Transverse colon (tissue), 4 donors: ENCODE results near the gene SERPINB6. TPM values are rescaled to one million over a fixed set of nuclear protein-coding genes. Genes with fewer than 3 reads are reported as not detected.

Experiments used
- DNase-seq: peaks from one replicate; pipeline ENCODE4 v3.0.0-alpha.2; 2019
- H3K27ac ChIP-seq, 4 donors: fragments of 200-600 bp; sonication (generic); 2 replicates each; pipeline ENCODE4 v1.5.1; 2016 to 2018; ENCODE audit warnings: inconsistent platforms in 4 of 4
- H3K27me3 ChIP-seq: fragments of 200-600 bp; sonication (generic); 2 replicates; pipeline ENCODE4 v1.5.1; 2017; ENCODE audit warnings: inconsistent platforms
- H3K36me3 ChIP-seq, 4 donors: fragments of 200-600 bp; sonication (generic); 2 replicates each; pipeline ENCODE4 v1.5.1; 2017 to 2019; ENCODE audit warnings: inconsistent platforms in 4 of 4
- H3K4me1 ChIP-seq, 4 donors: fragments of 200-600 bp; sonication (generic); 2 replicates each; pipeline ENCODE4 v1.5.1; 2017 to 2020; ENCODE audit warnings: inconsistent platforms in 4 of 4
- H3K4me3 ChIP-seq, 4 donors: fragments of 200-600 bp; sonication (generic); 1 replicate in 1 of 4; 2 replicates in 3 of 4; pipeline versions ENCODE4 v1.5.1 to v1.6.1; 2017 to 2019; ENCODE audit warnings: inconsistent platforms in 4 of 4
- H3K9me3 ChIP-seq, 2 donors: fragments of 200-600 bp; sonication (generic); 2 replicates each; pipeline ENCODE4 v1.5.1; 2017 to 2019; ENCODE audit warnings: inconsistent platforms in 2 of 2
- EP300 ChIP-seq: sonication (generic); formaldehyde crosslinking; IDR thresholded peaks from one replicate; pipeline ENCODE4 v1.6.1; 2017; ENCODE audit warnings: antibody characterized with exemption, low read depth
- POLR2A ChIP-seq: fragments of 450-650 bp; IDR thresholded peaks from one replicate; pipeline ENCODE4 v1.6.1; 2016; ENCODE audit warnings: antibody characterized with exemption, mild to moderate bottlenecking, moderate library complexity
- POLR2AphosphoS5 ChIP-seq, 3 donors: sonication (generic); formaldehyde crosslinking; IDR thresholded peaks; one replicate each; pipeline ENCODE4 v1.6.1; 2016; ENCODE audit warnings: antibody characterized with exemption in 3 of 3
- WGBS, 2 donors: methylation state at CpG; one replicate each; pipeline ENCODE4 v1.1.5; 2018; ENCODE audit warnings: low coverage in 1 of 2; 5-methylcytosine and 5-hydroxymethylcytosine counted together
- in situ Hi-C, 4 donors: fragments of 200-750 bp; cut with MboI; loops; one replicate each; pipeline versions ENCODE4 v1.15.0 to v1.15.1; 2017; ENCODE audit warnings: low sequenced_read_pairs in 3 of 4, low pct_ligation_motif_present in 1 of 4, low pct_unique_long_range_greater_than_20kb in 1 of 4
- intact Hi-C: fragments of 100-400 bp; cut with DNase I; formaldehyde crosslinking; loops from one replicate; pipeline ENCODE4 v1.15.1; 2023; ENCODE audit warnings: low total_unique reads
- total RNA-seq, 4 donors: library from RNA; depleted of rRNA; stranded (reverse); fragments of >200 nt; gene quantifications; one replicate each; pipeline ENCODE4 v1.1.0, GENCODE V29; 2016
- TF ChIP-seq, protein P1 (sequence below), 5 experiments: fragments of 200-600 bp in 3 of 5; fragments of 450-650 bp in 2 of 5; sonication (generic) in 3 of 5; IDR thresholded peaks; 1 replicate in 2 of 5; 2 replicates in 3 of 5; pipeline ENCODE4 v1.5.1; 2016 to 2017; ENCODE audit warnings: antibody characterized with exemption in 5 of 5, inconsistent platforms in 3 of 5, mild to moderate bottlenecking in 2 of 5, moderate library complexity in 1 of 5

Gene SERPINB6
- total RNA-seq, 4 donors from 2014 or later, result 134 to 276 (median 170) TPM

DNA sequence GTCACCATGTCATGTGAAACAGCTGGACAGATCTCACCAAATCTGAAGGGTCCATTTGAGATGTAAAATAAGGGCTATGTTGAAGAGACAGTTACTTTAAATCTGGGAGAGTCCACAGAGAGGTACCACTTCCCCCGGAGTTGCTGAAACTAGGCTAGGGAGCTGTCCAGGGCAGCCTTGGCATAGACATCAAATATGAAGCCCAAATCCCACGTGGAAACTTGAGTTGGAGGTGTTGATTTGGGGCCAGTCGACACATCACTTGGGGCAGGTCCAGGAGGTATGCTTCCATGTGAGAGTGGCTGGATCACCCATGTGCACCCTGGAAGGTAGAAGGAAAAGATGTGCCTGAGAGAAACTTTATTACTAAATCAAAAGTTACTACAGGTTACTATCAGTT lies 56.2 kb downstream of the SERPINB6 start:
- TF ChIP-seq POLR2A (no peak), EP300 (no peak), POLR2AphosphoS5 (IDR thresholded peaks at IDR 0.05) (no peak)
- TF ChIP-seq, protein P1, sequence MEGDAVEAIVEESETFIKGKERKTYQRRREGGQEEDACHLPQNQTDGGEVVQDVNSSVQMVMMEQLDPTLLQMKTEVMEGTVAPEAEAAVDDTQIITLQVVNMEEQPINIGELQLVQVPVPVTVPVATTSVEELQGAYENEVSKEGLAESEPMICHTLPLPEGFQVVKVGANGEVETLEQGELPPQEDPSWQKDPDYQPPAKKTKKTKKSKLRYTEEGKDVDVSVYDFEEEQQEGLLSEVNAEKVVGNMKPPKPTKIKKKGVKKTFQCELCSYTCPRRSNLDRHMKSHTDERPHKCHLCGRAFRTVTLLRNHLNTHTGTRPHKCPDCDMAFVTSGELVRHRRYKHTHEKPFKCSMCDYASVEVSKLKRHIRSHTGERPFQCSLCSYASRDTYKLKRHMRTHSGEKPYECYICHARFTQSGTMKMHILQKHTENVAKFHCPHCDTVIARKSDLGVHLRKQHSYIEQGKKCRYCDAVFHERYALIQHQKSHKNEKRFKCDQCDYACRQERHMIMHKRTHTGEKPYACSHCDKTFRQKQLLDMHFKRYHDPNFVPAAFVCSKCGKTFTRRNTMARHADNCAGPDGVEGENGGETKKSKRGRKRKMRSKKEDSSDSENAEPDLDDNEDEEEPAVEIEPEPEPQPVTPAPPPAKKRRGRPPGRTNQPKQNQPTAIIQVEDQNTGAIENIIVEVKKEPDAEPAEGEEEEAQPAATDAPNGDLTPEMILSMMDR (IDR thresholded peaks at IDR 0.05), result no peak
- no peak for DNase-seq
- no peaks in the 10 kb centered on the region for H3K9me3 ChIP-seq
- H3K4me3 ChIP-seq, result no peak overlapping the region
- in situ Hi-C loops, result no loop called here
- intact Hi-C loops, result no loop called here
- H3K4me1 ChIP-seq, result peaks cover 0 to 8% (median 3%) of the 10 kb centered on the region in 4 donors
- H3K36me3 ChIP-seq, result no peaks in the 10 kb centered on the region
- H3K27ac ChIP-seq, result no peak overlapping the region
- 72 to 83% methylated on average over 3 of the region's 3 CpGs for WGBS, 2 donors
- H3K27me3 ChIP-seq, result no peaks in the 10 kb centered on the region

DNA sequence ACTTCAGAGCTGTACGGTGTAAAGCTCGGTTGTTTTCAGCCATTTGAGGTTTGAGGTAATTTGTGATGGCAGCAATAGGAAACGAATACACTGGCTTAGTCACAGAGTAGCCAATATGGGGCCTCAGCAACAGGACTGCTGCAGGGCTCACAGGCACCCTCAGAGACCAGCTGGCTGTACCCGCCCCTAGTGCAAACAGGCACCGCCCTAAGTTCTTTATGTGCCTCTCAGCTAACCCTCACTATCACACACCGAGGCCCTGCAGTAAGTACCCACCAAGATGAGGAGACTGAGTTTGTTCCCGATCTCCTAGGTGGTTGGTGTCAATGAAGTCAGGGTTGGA lies 57.1 kb downstream of the SERPINB6 start:
- intact Hi-C loops, result no loop called here
- no peaks in the 10 kb centered on the region for H3K9me3 ChIP-seq
- peak overlapping the region in 2 of 4 donors; percentile 21 to 43 for H3K27ac ChIP-seq
- no peak overlapping the region for H3K4me3 ChIP-seq
- peaks cover 0 to 8% (median 3%) of the 10 kb centered on the region in 4 donors for H3K4me1 ChIP-seq
- H3K36me3 ChIP-seq, result no peaks in the 10 kb centered on the region
- TF ChIP-seq, protein P1 (IDR thresholded peaks at IDR 0.05), result no peak
- TF ChIP-seq POLR2A, result no peak
- TF ChIP-seq EP300, result no peak
- no peak for TF ChIP-seq POLR2AphosphoS5 (IDR thresholded peaks at IDR 0.05)
- 60 to 72% methylated on average over 1 to 7 of the region's 7 CpGs for WGBS, 2 donors
- H3K27me3 ChIP-seq, result no peaks in the 10 kb centered on the region
- peak; percentile 52 for DNase-seq
- in situ Hi-C loops, result loop anchor here in 1 of 4 donors (5.0 kb wide), 1 partner anchor 67 kb away; no protein-coding TSS in a partner anchor

DNA sequence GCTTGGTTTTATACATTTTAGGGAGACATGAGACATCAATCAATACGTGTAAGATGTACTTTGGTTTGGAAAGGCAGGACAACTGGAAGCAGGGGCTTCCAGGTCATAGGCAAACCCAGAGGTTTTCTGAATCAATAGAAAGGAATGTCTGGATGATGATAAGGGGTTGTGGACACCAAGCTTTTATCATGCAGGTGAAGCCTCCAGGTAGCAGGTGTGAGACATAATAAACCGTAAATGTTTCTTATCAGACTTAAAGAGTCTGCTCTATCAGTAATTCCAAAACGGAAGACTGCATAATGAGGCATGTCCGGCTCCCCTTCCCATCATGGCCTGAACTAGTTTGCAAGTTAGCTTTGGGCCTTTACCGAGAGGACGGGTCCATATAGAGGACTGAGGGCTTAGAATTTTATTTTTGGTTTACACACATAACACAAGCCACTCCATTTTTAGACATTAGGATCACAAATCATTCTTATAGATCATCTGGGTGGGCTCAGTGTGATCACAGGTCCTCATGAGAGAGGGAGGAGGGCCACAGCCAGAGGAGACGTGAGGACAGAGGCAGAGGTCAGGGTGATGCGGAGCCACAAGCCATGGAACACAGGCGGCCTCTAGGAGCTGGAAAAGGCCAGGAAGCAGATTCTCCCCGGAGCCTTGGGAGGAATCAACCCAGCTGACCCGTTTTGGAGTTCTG lies 57.6 kb downstream of the SERPINB6 start:
- intact Hi-C loops (no loop called here), in situ Hi-C loops (loop anchor here in 1 of 4 donors (5.0 kb wide), 1 partner anchor 66 kb away; no protein-coding TSS in a partner anchor)
- 69 to 77% methylated on average over 3 to 11 of the region's 11 CpGs for WGBS, 2 donors
- no peak for TF ChIP-seq POLR2AphosphoS5 (IDR thresholded peaks at IDR 0.05)
- TF ChIP-seq POLR2A, result no peak
- TF ChIP-seq, protein P1 (IDR thresholded peaks at IDR 0.05), result no peak
- H3K9me3 ChIP-seq, result no peaks in the 10 kb centered on the region
- no peak overlapping the region for H3K4me3 ChIP-seq
- H3K4me1 ChIP-seq, result peaks cover 0 to 6% (median 2%) of the 10 kb centered on the region in 4 donors
- no peaks in the 10 kb centered on the region for H3K36me3 ChIP-seq
- H3K27me3 ChIP-seq, result no peaks in the 10 kb centered on the region
- peak overlapping the region in 2 of 4 donors; percentile 21 to 43 for H3K27ac ChIP-seq
- DNase-seq, result no peak

DNA sequence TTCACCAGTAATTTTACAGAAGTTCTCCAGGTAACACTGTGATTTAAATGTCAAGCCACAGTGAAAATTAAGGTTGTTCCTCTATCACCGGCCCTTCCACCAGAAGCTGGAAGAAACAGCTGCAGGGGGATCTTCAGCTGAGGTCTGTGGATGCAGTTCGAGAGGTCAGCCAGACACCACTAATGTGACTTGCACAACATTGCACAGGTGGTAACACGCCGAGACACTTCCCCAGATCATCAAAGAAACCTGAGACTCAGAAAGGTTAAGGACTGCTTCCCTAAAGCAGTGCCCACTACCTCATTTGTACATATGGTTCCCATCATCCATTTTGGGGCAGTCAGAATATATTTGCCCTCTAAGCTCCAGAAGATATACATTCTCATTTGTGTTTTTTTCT lies 60.2 kb downstream of the SERPINB6 start:
- TF ChIP-seq EP300 (no peak), POLR2AphosphoS5 (IDR thresholded peaks at IDR 0.05) (no peak), POLR2A (no peak)
- TF ChIP-seq, protein P1 (IDR thresholded peaks at IDR 0.05), result no peak
- in situ Hi-C loops (loop anchor here in 1 of 4 donors (5.0 kb wide), 1 partner anchor 64 kb away; no protein-coding TSS in a partner anchor), intact Hi-C loops (no loop called here)
- no peaks in the 10 kb centered on the region for H3K9me3 ChIP-seq
- no peak overlapping the region for H3K27ac ChIP-seq
- H3K4me1 ChIP-seq, result peaks cover 0 to 6% (median 1%) of the 10 kb centered on the region in 4 donors
- no peaks in the 10 kb centered on the region for H3K27me3 ChIP-seq
- H3K36me3 ChIP-seq, result no peaks in the 10 kb centered on the region
- no peak for DNase-seq
- H3K4me3 ChIP-seq, result no peak overlapping the region
- 80 to 86% methylated on average over 2 to 4 of the region's 4 CpGs for WGBS, 2 donors
